Ovary (tissue), 3 donors: ENCODE measurements around the gene CELF1.

Experiments
- CTCF ChIP-seq, 3 donors: fragments of 450-650 bp in 2 of 3; fragments of 200-600 bp in 1 of 3; IDR thresholded peaks; one replicate each; pipeline versions ENCODE4 v1.5.1 to v1.8.0; 2016 to 2022; ENCODE audit warnings: antibody characterized with exemption in 3 of 3, mild to moderate bottlenecking in 1 of 3
- POLR2A ChIP-seq: fragments of 450-650 bp; IDR thresholded peaks from one replicate; pipeline ENCODE4 v1.6.1; 2017; ENCODE audit warnings: antibody characterized with exemption, mild to moderate bottlenecking, moderate library complexity
- donor health status: DM: no; HTN: no; CAD: no.

- TF ChIP-seq CTCF (IDR thresholded peaks at IDR 0.05) (no peak), POLR2A (no peak)
These were observed 36.8 kb downstream of the CELF1 start for GRCh38 chr11:47516155-47516554.
